WERI-Rb-1 (cell line): ENCODE data around the gene COASY.

Source experiments
- DNase-seq: peaks from one replicate; pipeline ENCODE4 v3.0.0-alpha.2; 2020
- H3K27ac ChIP-seq: fragments of 250-450 bp; sonication (Bioruptor Pico); 2 replicates; pipeline ENCODE4 v1.5.1; 2020; ENCODE audit warnings: mild to moderate bottlenecking, moderate library complexity
- H3K27me3 ChIP-seq: fragments of 250-450 bp; sonication (Bioruptor Pico); 2 replicates; pipeline ENCODE4 v1.5.1; 2021; ENCODE audit warnings: mild to moderate bottlenecking, low read depth, moderate library complexity; ENCODE audit not compliant: insufficient read depth, severe bottlenecking
- H3K36me3 ChIP-seq: fragments of 250-450 bp; sonication (Bioruptor Pico); 2 replicates; pipeline ENCODE4 v1.5.1; 2020; ENCODE audit warnings: mild to moderate bottlenecking, moderate library complexity
- H3K4me3 ChIP-seq: 2 replicates; pipeline ENCODE4 v1.5.1; 2011; ENCODE audit warnings: low read depth, mild to moderate bottlenecking, control low read depth, low read length
- H3K9me3 ChIP-seq: fragments of 250-450 bp; sonication (Bioruptor Pico); 2 replicates; pipeline ENCODE4 v1.5.1; 2021; ENCODE audit warnings: mild to moderate bottlenecking, moderate library complexity; ENCODE audit not compliant: severe bottlenecking
- TF ChIP-seq, protein P1 (sequence below): IDR thresholded peaks from 2 replicates; pipeline ENCODE4 v1.5.1; 2011; ENCODE audit warnings: low read depth, mild to moderate bottlenecking, control low read depth, inconsistent platforms, low read length

COASY gene

DNA sequence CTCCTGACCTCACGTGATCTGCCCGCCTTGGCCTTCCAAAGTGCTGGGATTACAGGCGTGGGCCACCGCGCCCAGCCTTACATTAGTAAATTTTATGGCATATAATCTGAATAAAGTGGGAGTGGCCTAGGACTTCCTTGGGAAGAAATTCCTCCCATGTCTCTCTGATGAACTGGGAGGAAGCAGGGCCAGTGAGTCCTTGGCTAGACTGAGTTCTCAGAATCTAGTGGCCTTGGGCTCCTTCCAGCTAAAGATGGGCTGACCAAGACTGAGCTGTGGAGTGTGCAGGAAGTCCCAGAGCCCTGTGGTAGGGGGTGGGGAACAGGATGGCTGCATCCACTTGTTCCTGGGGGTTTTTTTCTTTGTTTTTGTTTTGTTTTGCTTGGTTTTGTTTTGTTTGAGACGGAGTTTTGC is 35.9 kb upstream of the COASY start:
- H3K27me3 ChIP-seq: no peaks in the 10 kb centered on the region
- no peak for DNase-seq
- H3K27ac ChIP-seq: no peak overlapping the region
- H3K9me3 ChIP-seq: no peaks in the 10 kb centered on the region
- TF ChIP-seq, protein P1, sequence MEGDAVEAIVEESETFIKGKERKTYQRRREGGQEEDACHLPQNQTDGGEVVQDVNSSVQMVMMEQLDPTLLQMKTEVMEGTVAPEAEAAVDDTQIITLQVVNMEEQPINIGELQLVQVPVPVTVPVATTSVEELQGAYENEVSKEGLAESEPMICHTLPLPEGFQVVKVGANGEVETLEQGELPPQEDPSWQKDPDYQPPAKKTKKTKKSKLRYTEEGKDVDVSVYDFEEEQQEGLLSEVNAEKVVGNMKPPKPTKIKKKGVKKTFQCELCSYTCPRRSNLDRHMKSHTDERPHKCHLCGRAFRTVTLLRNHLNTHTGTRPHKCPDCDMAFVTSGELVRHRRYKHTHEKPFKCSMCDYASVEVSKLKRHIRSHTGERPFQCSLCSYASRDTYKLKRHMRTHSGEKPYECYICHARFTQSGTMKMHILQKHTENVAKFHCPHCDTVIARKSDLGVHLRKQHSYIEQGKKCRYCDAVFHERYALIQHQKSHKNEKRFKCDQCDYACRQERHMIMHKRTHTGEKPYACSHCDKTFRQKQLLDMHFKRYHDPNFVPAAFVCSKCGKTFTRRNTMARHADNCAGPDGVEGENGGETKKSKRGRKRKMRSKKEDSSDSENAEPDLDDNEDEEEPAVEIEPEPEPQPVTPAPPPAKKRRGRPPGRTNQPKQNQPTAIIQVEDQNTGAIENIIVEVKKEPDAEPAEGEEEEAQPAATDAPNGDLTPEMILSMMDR: no peak
- no peak overlapping the region for H3K4me3 ChIP-seq
- H3K36me3 ChIP-seq: peaks cover 29% of the 10 kb centered on the region

DNA sequence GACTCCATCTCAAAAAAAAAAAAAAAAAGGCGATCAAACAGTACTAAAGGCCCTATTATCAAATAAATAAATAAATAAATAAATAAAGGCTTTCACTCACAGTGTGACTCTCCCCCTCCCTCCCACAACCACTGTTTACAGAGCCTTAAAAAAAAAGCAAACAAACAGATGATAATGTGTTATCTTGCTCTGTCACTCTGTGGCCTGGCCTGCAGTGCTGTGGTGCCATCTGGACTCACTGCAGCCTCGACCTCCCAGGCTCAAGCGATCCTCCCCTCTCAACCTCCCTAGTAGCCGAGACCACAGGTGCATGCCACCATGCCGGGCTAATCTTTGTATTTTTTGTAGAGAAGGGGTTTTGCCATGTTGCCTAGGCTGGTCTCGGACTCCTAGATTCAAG is 34.0 kb upstream of the COASY start:
- Histone ChIP-seq H3K9me3 (no peaks in the 10 kb centered on the region), H3K4me3 (no peak overlapping the region), H3K27me3 (no peaks in the 10 kb centered on the region), H3K27ac (no peak overlapping the region), H3K36me3 (peaks cover 10% of the 10 kb centered on the region)
- no peak for DNase-seq
- TF ChIP-seq, protein P1: no peak

DNA sequence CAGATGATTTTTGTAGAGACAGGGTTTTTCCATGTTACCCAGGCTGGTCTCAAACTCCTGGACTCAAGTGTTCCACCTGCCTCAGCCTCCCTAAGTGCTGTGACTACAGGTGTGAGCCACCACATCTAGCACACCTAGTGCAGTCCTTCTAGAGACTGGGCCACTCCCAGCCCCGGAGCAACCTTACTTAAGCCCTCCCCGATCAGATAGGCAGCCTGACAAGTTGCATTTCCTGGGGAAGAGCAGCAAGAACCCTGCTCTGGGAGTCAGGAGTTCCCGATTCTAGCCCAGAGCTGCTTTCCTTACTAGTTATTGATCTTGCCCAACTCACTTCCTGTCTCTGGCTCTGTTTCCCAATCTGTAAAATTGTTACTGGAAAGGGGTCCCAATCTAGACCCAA is 32.9 kb upstream of the COASY start:
- Histone ChIP-seq H3K36me3 (no peaks in the 10 kb centered on the region; the same call in 1 of the 2 replicates), H3K9me3 (no peaks in the 10 kb centered on the region), H3K27me3 (no peaks in the 10 kb centered on the region), H3K4me3 (no peak overlapping the region), H3K27ac (peak overlapping the region; percentile 91)
- TF ChIP-seq, protein P1: no peak
- DNase-seq: no peak

DNA sequence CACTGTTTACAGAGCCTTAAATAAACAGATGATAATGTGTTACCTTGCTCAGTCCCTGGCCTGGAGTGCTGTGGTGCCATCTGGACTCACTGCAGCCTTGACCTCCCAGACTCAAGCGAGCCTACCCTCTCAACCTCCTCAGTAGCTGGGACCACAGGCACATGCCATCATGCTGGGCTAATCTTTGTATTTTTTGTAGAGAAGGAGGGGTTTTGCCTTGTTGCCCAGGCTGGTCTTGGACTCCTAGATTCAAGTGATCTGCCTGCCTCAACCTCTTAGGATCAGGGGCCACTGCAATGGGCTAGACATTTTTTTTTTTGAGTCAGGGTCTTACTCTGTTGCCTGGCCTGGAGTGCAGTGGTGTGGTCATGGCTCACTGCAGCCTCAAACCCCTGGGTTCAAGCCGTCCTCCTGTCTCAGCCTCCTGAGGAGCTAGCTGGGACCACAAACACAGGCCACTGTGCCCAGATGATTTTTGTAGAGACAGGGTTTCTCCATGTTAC is 30.9 kb upstream of the COASY start:
- Histone ChIP-seq H3K27ac (peak overlapping the region; percentile 91), H3K27me3 (no peaks in the 10 kb centered on the region), H3K9me3 (no peaks in the 10 kb centered on the region), H3K4me3 (no peak overlapping the region), H3K36me3 (no peaks in the 10 kb centered on the region)
- TF ChIP-seq, protein P1: no peak
- DNase-seq: peak; percentile 57

DNA sequence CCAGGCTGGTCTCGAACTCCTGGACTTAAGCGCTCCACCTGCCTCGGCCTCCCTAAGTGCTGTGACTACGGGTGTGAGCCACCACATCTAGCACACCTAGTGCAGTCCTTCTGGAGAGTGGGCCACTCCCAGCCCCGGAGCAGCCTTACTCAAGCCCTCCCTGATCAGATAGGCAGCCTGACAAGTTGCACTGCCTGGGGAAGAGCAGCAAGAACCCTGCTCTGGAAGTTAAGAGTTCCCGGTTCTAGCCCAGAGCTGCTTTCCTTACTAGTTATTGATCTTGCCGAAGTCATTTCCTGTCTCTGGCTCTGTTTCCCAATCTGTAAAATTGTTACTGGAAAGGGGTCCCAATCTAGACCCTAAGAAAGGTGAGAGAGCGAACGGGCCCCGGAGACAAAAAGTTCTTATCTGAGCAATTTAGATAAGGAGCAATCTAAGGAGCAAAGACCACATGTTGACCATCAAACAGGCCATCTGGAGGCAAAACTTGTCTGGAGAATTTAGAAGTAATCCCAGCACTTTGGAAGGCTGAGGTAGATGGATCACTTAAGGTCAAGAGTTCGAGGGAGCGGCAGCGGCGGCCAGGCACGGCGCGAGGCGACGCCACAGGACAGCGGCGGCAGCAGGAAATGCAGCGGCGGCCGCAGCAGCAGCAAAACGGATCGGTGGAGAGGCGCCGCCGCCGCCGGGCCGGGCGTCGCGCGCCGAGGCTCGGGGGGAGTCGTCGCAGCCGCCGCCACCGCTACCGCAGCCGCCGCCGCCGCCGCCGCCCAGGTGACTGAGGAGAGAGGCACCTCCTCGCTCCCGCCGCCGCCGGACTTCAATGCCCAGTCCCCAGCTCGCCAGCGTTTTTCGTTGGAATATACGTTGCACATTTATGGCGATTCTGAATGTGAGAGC is 30.2 kb upstream of the COASY start:
- no peaks in the 10 kb centered on the region for H3K36me3 ChIP-seq
- H3K4me3 ChIP-seq: peak overlapping the region; percentile 43
- TF ChIP-seq, protein P1: peak; percentile 38; the same call in 1 of the 2 replicates
- DNase-seq: peak; percentile 88
- H3K27ac ChIP-seq: peak overlapping the region; percentile 91
- H3K27me3 ChIP-seq: no peaks in the 10 kb centered on the region
- no peaks in the 10 kb centered on the region for H3K9me3 ChIP-seq
